Measurements from ENCODE around the gene ADRA2B.
"Not testable (repeated sequence)": the region's sequence is repeated elsewhere in the genome, so short reads cannot be mapped to it uniquely, and the experiment has no call there.

Gene ADRA2B

DNA sequence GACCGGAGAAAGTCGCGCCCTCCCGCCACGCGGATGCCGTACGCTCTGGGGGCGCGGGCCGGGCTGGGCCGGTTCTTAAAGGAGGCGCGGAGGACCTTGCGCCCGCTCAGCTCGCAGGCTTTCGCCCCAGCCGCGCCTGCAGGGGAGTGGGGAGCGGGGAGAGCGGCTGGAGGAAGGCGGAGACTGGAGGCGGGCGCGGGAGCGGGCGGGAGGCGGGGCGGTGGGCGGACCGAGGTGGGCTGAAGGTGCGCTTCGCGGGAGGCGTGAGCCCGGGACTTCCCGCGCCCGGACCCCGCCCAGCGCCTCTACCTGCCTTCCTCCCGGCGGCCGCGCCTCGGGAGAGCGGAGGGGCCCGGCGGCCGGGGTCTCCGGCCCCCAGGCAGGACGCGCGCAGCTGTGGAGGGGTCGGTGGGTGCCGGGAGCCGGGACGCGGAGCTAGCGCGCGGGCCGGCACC lies at the start of gene ADRA2B:
Gene ADRA2B, minus strand, starts transcription at position 148 of the 455 bp plus-strand sequence. CDS start 422 bp downstream, outside the sequence.
- no peak for DNase-seq (ENCODE audit: low spot score)

DNA sequence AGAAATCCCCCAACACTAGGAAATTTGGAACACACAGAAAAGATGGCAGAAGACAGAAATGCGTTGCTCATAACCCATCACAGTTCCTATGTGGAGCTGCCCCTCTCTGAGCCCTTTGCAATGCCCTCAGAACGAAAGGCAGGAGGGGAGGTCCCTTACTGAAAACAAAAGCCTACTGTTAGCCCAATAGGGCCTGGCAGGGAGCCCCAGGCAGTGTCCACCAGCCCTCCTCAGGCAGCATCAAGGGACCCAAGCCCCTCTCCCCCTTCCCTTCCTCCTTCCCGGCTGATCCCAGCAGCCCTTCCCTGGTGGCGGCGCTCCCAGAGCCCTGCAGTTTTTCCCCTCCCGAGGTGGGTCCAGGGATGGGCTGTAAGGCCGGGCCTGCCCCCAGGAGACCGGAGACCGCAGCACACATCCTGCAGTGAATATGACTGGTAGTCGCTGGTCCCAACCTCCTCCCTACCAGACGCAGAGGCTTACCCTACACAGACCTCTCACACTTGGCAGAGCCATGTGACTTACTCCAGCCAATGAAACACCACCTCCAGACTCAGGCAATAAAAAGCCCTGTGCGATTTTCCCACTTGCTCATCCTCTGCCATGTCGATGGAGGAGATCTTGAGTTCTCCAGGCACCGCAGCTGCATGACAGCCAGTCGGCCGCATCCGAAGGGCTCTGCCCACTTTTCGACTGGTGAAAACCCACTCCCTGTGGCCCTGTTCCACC lies 48.3 kb upstream of the ADRA2B start:
- peak; percentile 81 for DNase-seq (ENCODE audit: low spot score)

DNA sequence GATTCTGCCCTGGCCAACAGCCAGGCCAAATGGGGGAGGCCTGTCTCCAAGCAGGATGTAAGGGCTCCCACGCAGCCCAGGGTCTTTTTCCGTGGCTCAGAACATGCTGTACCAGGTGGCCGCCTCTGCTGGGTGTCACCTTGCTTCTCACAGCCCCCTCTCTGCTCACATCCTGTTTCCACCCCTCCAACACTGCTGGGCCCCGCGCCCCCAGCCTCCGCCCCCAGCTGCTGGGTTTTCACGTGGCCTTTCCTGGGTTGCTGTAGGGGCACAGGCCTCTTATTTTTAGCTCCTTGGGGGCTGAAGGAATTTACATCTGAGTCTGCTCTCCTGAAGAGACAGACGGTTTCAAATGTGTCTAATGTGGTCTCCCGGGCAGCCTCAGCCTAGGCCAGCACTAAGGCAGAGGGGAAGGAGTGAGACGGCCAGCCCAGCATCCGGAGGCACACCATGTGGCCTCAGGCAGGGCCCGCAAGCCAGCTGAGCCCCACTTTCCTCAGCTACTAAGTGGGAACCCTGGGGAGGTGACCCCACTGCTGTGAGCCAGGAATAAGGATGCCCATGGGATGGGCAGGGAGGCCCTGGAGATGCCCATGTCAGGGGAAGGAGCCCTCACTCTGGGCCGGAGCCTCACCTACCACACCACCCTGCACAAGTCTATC lies 47.5 kb upstream of the ADRA2B start:
- no peak for DNase-seq (ENCODE audit: low spot score)

DNA sequence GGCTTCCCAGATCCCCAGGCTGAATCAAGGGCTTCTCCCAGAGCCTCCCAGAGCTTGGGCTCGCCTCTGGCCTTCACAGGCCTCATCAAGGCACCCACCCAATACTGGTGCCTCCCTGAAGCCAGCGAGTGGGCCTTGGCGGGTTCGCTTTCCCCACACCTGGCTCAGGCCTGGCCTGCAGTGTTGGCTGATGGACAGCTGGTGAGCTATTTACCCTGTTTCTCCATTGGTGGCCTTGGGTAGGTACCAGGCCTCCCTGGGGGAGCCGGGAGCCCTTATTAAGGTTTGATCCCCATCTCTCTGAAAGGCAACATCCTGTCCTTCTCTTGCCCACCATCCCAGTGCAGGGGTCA lies 47.0 kb upstream of the ADRA2B start:
- DNase-seq (ENCODE audit: low spot score): no peak

DNA sequence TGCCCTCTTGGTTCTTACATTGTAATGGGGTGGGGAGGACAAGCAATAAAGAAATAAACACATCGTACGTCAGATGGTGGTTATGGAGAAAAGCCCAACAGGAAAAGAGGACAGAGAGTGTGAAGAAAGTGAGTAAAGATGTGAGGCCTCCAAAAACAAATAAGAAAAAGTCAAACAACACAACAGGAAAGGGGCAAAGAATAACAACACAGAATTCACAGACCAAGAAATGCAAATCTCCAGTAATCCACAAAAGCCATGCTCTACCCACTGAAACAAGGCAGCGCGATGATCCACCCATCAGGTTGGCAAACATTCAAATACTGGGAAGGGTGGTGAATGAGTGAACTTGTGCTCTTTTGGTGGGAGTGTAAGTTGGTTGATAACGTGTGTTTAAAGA lies 45.5 kb upstream of the ADRA2B start:
- DNase-seq (ENCODE audit: low spot score): no peak

DNA sequence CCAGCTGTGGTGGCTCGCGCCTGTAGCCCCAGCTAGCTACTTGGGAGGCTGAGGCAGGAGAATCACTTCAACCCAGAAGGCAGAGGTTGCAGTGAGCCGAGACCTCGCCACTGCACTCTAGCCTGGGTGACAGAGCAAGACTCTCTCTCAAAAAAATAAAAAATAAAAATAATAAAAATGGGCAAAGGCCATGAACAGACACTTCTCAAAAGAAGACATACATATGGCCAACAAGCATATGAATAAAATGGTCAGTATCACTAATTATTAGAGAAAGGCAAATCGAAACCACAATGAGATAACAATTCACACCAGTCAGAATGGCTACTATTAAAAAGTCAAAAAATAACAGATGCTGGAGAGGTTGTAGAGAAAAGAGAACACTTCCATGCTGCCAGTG lies 44.0 kb upstream of the ADRA2B start:
- not testable (repeated sequence) for DNase-seq (ENCODE audit: low spot score)

DNA sequence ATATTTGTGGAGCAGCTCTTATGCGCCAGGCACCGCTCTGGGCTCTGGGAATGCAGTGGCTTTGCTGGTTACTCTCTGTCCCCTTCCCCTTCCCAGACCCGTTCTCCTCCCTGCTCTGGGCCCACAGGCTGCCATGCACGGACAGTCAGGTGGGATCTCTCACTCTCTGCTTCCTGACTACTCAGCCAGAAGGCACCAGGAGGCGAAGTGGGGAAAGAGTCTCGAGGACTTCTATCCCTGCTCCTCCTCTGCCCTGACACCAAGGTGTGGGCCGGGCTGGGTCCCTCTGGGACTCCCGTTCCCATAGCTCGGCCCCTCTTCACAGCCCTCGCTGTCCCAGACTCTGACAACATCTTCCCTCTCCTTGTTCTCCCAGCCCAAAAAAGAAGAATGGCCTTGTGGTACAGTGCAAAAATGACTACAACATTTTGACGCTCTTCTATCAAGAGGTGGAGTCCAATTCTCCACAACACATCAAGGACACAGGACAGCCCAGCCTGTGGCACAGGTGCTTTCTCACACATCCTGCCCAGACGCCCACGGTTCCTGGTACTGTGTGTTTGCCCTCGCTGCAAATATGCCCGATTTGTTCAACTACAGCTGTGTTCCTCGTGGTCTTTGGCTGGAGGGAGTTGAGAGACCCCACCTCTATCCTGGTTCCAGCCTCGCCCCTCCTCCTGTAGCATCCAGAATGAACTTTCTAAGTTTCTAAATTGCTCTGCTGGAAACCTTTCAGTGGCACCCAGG lies 42.9 kb upstream of the ADRA2B start:
- no peak for DNase-seq (ENCODE audit: low spot score)

DNA sequence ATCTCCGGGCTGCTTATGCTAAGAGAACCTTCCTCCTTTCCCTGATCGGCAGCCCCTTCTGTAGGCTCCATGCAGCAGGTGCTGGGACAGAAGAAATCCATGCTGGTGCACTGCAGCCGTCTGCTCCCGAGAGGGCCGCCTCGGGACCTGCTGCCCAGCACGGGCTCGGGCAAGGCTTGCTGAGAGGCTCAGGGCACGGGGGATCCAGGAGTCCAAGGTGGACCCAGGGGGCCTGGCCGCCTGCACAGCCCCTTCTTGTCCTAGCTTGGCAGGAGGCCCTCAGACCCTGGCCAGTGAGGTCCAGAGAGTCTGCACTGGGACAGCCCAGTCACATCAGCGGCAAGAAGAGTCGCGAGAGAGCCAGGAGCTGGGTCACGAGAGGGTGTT lies 42.2 kb upstream of the ADRA2B start:
- no peak for DNase-seq (ENCODE audit: low spot score)

DNA sequence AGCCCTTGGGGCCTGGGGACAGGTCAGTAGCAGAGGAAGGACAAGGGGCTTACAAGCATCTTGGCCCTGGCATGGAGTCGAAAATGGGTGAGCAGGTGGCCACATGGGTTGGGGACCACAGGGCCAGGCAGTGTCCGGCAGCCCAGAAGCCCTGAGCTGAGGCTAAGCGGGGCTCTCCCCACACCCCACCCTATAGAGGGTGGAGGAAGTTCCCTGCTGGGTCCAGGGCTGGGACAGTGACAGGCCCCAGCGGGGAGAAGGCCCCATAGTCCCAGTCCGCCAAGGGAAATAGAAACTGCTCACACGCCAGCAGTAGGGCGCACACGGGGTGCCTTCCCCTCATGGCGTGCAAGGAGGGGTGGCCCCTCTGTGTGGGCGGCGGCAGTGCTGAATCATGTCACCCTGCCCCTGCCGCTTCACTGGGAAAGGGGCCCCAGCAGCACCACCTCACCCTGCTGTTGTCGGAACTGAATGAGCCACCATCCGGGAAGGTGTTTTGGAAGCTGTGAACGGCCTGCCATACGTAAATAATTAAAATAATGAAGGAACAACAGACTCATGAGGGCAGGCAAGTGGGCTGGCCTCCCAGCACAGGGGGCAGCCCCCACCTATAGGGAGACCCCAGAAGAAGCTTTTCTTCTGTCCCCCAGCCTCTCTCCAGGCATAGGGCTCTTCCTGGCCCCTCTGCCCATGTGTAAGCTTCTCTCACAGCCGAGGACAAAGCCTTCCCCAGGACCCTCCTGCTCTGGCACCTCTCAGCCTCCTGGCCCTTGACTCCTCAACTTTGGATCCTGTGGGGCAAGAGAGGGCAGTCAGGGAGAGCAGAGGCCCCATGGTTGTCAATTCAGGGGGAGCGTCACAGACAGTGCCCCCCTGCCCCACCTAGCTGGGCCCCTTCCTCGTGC lies 41.5 kb upstream of the ADRA2B start:
- DNase-seq (ENCODE audit: low spot score): no peak

DNA sequence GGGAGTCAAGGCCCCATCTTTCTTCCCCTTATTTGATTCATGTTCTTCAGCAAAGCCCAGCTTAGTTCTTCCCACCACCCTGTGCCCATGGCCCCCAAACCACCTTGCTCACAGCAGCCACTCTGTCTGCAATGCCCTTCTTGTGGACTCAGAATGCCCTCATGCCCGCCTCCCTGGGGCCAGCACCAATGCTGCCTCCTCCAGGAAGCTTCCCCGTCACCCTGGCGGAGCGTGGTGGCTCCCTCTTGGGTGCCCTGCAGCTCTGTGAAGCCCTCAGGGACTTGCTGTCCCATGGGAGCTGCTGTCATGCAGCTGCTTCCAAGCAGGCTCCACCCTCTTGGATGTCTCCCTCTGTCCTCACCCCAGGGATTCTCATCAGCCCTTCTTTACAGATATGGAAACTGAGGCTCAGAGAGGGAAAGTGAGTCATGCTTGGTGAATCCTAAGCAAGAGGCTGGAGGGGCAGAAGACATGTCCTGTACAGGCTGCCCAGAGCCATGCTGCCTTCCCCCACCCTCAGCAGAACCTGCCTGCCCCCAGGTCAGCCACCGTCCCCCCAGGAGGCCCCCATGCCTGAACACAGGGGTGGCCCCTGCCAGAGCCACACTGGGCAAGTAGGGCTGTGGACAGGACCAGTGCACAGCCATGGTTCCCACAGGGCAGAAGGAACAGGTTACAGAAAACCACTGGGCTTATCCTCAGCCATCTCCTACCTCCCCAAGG lies 40.7 kb upstream of the ADRA2B start:
- no peak for DNase-seq (ENCODE audit: low spot score)

DNA sequence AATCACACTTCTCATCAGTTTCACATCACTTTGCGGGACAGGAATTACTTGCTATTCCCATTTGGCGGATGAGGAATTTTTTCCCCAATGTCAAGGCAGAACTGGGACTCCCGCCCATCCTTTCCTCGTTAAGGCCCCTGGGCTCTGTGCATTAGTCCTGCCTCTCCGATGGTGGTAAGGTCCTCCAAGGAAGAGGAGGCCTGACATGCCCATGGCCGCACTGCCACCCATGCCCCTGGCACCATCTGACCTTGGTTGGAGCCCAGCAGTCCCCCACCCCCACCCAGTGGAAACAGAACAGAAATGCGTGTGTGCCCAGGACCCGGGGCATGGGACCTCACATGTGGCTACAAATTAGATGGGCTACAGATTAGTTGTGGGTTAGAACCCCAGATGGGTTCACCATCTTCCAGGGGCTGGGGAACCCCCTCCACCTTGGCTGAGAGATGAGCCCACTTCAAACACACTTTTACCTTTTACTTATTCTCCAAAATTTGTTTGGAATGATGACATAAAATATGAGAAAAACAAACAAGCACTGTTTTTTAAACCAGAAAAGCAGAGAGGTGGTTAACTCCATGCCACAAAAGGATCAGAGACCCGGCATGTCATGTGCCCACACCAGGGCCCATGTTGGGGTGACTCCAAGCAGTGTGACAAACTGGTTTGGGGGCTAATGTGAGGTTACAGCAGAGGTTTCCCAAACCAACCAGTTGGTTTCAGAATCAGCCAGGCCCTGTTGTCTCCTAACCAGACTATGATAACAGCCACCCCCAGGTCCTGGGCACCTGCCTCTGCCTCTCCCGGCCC lies 39.8 kb upstream of the ADRA2B start:
- no peak for DNase-seq (ENCODE audit: low spot score)

DNA sequence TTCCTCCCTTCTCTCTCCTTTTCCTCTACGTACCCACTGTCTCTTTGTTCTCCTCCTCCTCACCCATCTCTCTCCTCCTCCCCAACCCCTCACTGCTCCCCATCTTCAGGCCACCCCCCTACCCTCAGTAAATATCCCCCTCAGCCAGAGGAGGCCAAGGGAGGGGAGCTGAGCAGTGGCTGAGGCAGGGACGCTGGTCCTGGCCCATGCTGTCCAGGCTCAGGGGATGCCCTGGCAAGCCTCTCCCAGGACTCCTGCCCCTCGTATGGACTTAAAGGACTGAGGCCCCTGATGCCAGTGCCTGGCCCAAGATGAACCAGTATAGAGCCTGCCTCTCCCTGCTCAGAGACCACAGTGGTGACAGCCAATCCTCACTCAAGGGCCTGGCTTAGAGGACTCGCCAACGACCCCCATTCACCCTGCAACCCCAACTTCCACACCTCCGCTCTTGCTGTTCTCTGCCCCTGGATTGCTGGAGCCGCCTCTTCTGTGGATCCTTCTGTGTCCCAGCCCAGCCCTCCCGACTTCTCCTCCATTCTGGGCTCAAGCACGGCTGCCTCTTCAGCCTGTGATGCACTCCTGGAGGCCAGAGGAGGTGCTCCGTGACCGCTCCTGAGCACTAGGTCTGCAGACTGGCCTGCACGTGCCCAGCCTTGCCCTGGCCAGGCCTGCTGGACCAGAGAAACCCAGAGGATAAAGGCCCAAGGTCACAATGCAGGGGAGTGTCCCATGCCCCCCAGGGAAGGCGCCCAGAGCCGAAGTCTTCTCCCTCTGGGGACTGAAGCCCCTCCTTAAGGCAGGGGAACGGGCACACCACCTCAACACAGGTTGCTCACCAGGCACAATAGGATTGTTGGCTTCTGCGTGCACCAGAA lies 38.4 kb upstream of the ADRA2B start:
- no peak for DNase-seq (ENCODE audit: low spot score)

DNA sequence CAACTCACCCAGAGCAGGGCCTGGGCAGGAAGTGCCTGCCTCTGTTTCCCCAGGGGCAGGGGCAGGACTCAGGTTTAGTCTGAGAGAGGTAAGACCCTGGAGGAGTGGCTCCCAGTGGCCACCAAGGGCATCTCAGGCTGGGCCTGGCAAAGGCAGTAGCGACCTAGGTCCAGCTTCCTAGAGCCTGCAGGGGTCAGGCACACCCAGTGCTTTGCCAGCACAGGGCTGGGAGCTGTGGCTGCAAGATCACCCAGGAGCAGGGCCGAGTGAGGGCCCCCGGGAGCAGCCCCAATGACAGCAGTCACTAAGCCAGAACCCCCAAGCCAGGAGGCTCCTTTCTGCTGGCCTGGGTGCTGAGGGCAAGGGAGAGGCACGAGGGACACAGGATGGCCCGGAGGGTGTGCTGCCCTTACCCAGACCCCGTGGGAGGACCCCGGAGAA lies 37.6 kb upstream of the ADRA2B start:
- DNase-seq (ENCODE audit: low spot score): no peak

DNA sequence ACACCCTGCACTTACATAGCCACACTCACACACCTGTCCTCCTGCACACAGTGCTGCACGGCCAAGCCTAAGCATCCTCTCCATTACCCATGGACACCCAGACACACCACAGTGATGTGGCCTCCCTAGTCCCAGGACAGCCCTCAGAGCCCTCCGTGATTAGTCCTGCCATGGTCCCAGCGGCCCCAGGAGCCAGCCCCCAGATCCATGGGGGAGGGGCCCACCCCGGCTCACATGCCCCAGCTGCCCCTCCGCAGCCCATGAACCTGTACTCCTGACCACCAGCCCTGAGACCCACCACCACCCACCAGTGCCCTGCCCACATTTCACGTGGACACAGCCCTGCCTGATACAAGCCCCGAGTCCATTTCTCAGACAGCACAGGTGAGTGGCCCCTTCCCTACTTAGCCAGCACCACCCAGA lies 36.9 kb upstream of the ADRA2B start:
- no peak for DNase-seq (ENCODE audit: low spot score)

DNA sequence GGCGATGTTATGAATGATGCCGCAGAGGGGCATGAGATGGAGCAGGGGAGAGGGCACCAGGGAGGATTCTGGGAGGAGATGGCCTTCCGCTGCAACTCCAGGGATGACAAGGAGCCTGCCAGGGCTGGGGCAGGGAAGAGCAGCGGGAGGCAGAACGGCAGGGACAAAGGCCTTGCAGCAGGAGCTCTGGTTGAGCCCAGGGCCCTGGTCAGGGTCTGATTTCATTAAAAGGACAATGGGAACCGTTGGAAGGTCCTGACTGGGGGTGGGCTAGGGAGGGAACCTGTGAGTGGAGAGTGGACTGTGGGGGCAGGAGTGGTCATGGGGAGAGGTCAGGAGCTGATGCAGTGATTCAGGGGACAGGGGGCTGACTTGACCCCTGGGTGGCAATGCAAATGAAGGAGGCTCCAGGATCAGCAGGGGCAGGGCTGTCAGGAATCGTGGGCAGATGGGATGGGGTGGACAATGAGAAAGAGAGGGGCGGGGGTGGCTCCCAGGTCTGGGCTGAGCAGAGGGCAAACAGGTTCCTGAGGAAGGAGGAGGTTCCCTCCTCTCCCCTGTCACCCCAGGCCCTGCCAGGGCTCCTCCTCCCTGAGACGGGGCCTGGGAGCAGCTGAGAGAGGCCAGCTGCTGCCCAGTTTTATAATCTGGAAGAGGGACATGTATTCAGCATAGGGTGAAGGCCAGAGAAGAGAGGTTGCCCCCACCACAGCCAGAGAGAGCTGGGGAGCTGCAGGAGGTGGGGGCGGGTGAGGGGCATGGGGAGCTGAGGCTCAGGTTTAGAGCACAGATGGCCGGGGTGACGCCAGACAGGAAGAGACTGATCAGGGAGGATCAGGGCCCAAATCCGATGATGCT lies 36.2 kb upstream of the ADRA2B start:
- DNase-seq (ENCODE audit: low spot score): no peak

DNA sequence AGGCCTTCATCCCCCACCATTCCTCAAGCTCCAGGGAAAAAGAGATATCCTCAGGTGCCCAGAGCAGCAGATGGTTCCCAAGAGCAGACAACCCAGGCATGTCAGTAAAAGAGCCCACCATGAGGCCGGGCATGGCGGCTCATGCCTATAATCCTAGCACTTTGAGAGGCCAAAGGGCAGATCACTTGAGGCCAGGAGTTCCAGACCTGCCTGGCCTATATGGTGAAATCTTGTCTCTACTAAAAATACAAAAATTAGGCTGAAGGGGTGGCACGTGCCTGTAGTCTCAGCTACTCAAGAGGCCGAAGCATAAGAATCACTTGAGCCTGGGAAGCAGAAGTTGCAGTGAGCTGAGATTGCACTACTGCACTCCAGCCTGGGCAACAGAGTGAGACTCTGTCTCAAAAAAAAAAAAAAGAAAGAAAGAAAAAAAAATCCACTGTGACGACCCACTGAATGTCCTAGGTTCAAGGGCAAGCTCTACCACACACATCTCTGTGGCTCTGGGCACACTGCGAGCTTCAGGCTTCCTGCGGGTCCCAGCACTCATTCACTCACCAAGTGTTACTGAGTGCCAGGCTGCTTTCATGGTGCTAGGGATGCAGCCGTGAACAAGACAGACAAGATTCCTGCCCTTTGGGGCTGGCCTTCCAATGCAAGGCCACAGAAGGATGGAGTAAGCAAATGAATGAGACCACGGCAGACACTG lies 35.4 kb upstream of the ADRA2B start:
- no peak for DNase-seq (ENCODE audit: low spot score)

DNA sequence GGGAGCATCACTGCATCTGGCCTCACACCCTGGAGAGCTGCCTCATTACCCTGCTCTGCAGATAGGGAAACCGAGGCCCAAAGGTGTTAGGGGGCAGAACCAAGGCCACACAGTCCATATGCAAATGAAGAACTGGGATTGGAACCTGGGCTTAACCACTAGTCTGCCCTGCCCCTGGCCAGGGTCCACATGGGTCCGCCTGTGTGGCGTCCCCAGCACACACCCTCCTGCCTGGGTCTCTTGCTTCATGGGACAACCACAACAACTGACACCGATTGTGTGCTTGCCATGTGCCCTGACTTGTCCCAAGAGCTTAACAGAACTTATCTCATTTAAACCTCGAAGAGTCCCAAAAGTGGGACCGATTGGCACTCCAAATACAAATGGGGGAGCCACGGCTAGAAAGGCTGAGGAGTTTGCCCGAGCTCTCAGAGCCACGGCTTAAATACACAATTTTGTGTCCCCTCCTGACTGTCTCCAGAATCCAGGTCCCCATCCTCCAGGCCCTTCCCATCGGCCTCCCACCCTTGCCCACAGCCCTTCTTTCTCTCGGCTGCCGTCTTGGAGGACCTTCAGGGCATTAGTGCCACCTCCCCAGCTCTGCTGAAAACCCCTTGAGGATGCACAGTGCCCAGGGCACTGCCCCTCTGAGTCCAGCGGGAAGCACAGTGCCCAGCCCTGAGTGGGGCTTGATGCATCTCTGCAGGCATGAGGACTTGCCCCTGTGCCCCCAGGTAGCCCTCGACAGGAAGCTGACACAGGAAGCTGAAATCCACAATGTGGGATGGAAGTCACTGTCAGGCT lies 34.6 kb upstream of the ADRA2B start:
- DNase-seq (ENCODE audit: low spot score): no peak

Measured in putamen (tissue), 1 donor.